SKM-1 treated with dmso at 0.1 percent for 144 hours (cell line): ENCODE measurements around the gene SNX6.
"Not testable (repeated sequence)": the region's sequence is repeated elsewhere in the genome, so short reads cannot be mapped to it uniquely, and the experiment has no call there.

Experiments
- DNase-seq: peaks from one replicate; lab custom pipeline; 2025; ENCODE audit not compliant: unreplicated experiment; lab: John Stamatoyannopoulos, UW

SNX6 gene

DNA sequence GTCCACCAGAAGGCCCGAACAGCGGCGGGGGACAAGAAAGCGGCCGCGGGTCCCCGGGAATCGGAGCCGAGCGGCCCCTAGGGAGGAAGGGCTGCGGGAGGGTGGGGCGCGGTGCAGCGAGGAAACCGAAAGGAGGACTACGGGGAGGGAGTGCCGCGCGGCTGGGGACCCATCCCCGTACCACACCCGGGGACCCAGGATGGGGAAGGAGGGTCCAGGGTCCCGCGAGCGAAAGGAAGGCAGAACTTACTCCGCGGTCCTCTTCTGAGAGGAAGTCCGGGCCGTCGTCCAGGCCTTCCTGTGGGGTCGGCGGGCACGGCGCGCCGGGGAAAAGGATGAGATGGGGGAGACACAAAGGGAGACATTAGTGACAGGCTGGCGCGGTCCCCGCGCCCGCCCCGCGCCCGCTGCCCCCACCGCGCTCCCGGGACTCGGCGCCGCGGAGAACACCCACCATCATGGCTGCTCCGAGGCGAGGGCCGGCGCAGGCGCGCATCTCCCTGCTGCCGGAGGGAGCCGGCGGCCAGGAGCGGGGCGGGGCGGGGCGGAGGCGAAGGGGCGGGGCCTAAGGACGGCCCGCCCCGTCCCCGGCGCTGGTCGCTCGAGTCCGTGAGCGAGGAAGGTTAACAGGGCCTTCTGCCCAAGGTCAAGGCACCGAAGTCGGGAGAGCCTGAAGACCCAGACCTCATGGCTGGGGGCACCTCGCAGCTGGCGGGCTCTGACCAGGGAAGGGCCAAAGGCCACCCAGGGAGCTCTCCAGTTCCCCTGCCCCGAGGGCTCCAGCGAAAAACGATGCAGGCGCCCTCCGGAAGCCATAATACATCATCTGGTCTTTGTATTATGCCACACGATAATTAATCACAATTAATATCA is at the start of gene SNX6:
Gene SNX6 (minus strand): TSS at position 492 of the 873 bp plus-strand sequence. CDS start 32 bp downstream, at position 460.
- peak; percentile 28 for DNase-seq

DNA sequence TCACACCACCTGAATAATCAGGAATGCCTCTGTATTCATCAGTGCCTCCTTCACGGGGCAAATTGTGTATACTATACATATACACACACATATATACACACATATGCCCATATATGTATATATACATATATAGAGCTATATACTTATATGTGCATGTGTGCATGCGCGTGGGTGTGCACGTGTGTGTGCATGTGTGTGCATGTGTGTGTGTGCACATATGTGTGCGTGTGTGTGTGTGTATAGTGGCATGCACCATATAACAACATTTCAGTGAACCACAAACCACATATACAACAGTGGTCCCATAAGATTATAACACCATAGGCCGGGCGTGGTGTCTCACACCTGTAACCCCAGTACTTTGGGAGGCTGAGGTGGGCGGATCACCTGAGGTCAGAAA is 48.8 kb upstream of the SNX6 start:
- DNase-seq: no peak

DNA sequence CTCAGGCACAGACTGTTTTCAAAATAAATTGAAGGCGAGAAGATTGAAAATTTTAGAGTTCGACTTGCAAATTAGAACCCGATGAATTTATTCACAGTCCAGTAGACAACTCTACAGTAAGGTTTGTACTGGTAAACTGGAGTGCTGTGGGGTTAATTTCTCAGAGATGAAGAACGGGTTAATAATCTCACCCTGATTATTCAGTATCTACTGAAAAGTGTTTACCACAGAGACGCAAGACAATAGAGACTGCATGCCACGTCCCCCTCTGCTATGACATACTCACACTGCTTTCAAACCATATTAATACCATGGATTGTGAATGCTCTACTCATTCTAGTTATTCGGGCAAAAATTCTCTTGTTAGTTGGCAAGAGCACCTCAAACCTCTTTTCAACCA is 48.4 kb upstream of the SNX6 start:
- DNase-seq: no peak

DNA sequence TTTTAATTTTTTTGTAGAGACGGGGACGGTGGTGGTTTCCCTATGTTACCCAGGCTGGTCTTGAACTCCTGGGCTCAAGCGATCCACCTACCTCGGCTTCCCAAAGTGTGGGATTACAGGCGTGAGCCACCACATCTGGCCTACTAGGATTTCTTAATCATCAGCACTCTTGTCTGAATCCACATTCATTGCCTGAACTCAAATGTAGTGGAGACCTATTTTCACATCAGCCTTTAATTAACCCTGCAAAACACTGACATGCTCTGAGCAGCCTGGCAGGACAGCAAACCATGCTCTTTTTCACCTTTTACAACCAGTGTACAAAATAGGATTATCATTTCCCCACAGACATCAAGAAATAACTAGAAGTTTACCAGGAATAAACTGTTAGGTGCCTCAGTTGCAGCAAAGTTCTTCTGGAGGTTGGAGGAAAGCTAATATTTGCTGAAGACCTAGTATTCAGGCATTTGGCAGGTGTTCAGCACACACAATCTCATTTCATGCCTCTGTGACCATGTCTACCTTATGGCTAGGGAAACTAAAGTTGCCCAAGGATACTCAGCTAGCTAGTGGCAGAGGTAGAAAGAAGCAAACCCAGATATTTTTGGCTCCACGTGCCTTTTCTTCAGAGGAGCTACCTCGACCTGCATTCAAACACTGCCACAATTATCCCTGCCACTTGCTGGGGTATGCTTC is 46.7 kb upstream of the SNX6 start:
- DNase-seq: no peak

DNA sequence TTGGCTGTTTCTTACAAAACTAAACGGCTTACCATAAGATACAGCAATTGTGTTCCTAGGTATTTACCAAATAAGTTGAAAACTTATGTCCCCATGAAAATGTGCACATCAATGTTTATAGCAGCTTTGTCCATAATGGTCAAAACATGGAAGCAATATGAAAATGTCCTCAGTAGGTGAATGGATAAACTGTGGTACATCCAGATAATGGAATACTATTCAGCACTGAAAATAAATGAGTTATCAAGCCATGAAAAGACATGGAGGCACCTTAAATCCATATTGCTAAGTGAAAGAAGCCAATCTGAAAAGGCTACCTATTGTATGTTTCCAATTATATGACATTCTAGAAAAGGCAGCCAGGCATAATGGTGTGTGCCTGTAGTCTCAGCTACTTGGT is 43.8 kb upstream of the SNX6 start:
- no peak for DNase-seq

DNA sequence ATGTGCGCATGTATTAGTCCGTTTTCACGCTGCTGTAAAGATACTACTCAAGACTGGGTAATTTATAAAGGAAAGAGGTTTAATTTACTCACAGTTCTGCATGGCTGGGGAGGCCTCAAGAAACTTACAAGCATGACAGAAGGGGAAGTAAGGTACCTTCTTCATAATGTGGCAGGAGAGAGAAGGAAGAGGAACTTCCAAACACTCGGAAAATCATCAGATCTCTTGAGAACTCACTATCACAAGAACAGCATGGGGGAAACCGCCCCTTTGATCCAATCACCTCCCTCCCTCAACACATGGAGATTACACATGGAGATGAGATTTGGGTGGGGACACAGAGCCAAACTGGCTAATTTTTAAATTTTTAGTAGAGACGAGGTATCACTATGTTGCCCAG is 41.8 kb upstream of the SNX6 start:
- DNase-seq: no peak

DNA sequence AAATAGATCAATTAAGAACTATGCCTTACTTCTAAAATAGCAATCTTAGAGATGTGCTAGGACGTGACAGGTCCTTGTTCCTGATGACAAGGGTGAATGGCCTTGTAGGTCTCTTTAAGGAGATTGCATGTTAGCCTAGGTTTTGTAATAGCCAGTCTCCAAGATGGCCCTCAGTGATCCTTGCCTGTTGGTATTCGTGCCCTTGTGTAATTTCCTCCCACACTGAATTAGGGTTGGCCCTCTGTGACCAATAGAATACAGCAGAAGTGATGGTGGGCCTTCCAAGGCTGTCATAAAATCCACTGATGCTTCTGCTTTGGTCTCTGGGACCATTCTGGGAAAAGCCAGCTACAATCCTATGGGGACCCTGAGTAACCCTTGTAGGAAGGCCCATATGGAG is 38.2 kb upstream of the SNX6 start:
- no peak for DNase-seq

DNA sequence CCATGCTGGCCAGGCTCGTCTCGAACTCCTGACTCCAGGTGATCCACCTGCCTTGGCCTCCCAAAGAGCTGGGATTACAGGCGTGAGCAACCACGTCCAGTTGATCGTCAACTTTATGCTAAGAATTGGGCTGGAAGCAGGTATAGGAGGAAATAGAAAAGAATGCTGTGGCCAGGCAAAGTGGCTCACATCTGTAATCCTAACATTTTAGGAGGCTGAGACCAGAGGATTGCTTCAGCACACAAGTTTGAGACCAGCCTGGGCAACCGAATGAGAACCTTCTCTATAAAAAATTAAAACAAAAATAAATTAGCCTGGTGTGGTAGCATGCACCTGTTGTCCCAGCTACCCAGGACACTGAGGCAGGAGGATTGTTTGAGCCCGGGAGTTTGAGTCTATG is 37.1 kb upstream of the SNX6 start:
- DNase-seq: no peak

DNA sequence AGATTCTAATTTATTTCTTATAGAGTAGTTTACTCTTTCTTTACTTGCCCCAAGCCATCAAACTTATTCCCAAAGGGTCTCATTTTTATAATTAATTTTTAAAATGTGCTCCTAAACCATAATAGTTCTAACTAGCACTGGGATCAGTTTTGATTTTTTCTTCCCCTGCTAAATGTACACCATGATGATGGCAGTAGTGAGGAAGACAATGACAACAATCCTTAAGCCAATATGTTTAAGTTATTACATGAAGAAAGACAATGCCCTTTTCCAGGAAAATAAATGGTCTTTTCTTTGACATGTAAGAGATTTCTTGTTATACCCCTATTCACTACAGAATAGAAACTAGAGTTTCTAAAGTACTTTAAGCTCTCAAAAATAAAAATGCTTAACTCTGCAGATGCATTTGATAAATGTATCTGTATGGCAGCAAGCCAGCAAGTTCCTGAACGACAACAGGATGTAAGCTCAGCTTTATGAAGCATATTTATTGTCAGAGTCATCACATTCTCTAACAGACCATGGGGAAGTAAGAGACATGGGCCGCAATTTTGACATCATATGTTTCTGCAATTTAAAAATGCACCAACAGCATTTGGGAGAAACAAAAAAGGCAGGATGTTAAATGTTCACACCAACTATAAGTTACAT is 36.0 kb upstream of the SNX6 start:
- DNase-seq: no peak

DNA sequence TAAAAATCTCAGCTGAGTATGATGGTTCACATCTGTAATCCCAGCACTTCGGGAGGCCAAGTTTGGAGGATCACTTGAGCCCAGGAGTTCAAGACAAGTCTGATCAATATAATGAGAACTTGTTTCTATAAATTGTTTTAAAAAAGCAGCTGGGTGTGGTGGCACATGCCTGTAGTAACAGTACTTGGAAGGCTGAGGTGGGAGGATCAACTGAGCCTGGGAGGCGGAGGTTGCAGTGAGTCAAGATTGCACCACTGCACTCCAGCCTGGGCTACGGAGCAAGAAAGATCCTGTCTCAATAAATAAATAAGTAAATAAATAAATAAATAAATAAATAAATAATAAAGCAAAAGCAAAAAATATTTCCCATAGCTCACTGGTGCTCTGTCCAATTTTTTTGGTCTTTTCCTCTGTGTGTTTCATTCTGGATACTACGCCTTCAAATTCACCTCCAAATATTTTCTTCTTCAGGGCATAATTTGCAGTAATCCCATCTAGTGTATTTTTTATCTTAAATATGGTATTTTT is 32.7 kb upstream of the SNX6 start:
- DNase-seq: no peak

DNA sequence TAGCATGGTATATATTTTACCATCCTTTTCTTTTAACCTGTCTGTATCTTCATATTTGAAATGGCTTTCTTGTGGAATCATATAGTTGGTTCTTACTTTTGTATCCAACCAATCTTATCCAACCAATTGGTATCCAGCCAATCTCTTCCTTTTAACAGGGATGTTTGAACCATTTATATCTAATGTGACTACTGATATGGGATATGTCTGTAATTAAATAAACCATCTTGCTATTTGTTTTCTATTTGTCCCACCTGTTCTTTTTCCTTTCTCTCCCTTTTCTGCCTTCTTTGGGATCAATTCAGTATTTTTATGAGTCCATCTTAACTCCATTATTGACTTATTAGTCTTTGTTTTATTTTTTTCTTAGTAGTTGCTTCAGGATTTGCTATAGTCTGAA is 30.8 kb upstream of the SNX6 start:
- DNase-seq: no peak

DNA sequence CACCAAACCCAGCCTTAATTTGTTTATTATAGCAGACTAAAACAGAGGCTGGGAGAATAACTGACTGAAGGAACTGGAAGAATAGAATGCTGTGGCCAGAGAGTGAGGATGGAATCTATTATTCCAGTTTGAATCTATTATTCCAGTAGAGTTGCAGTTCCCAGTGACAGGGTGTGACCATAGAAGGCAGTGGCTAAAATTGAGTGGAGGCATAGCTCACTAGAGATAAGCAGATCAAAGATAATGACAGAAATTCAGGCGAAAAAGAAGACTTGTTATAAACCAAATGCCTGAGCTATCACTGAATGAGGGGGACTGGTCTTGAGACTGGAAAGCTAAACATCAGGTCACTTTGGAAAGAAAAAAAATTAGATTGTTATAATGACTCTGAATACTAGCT is 26.0 kb upstream of the SNX6 start:
- DNase-seq: no peak

DNA sequence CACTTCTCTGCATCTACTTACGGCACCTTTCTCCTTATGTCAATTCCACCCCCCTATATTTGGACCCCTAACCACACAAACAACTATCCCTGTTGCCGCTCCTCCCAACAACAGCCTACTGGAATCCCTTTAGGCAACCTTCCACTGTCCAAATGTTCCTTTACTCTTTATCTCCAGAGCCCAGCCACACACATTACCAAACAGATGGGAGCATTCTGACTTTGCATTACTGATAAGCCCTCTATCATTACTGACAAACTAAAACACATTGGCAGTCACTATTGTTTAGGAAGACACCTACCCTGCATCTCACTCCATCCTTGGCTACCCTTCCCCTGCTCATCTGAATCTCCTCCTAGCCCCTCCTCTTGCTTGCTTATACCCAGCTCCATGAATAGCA is 23.1 kb upstream of the SNX6 start:
- DNase-seq: not testable (repeated sequence)

DNA sequence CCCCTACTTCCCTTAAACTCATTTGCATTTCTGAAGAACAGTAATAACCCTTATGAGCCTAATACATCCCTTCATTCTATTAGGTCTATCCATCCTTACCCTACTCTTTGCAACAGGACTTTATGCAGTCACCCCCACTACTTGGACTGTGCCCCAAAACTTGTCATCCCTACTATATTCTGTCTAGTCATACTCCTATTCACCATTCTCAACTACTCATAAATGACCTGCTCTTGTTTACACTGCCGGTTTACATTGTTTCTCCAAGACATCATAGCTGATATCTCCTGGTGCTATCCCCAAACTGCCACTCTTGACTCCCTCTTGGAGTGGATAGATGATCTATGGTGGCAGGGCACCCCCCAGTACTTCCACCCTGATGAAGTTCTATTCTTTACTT is 22.4 kb upstream of the SNX6 start:
- not testable (repeated sequence) for DNase-seq

DNA sequence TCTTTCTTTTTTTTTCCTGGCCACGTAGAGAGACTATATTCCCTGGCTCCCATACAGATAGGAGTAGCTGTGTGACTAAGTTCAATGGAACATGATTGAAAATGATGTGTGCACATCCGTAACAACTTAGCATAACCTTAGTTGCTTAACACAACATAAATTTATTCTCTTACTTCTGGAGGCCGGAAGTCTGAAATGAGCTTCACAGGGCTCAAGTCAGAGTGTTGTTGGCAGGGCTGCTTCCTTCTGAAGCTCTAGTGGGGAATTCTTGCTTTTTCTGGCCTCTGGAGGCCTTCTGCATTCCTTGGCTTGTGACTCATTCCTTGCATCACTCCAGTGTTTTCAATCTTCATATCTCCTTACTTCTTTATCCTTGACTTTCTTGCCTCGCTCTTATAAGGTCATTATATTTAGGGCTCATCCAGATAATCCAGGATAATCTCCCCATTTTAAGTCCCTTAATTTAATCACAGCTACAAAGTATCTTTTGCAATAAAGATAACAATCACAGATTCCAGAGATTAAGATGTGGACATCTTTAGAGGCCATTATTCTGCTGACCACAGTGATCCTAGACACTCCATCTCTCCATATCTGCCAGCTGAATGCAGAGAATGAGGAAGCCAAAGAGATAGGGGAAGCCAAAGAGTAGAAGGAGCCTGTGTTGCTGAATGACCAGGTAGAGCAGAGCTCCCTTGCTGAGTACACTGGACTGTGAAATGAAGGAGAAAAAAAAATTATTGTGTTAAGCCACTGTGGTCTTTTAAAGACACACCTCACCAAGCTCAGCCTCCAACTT is 21.0 kb upstream of the SNX6 start:
- DNase-seq: no peak

DNA sequence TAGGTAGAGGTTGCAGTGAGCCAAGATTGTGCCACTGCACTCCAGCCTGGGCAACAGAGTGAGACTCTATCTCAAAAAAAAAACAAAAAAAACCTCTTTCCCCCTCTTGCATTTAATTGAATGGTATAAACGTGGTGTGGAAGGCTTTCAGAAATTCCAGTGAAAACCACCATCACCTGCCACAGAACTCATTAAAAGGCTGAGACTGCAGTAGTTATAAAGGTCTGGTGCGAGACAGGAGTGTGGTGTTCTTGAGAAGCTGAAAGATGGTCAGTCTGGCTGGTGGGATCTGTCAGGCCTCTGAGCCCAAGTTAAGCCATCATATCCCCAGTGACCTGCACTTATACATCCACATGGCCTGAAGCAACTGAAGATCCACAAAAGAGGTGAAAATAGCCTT is 20.1 kb upstream of the SNX6 start:
- not testable (repeated sequence) for DNase-seq

DNA sequence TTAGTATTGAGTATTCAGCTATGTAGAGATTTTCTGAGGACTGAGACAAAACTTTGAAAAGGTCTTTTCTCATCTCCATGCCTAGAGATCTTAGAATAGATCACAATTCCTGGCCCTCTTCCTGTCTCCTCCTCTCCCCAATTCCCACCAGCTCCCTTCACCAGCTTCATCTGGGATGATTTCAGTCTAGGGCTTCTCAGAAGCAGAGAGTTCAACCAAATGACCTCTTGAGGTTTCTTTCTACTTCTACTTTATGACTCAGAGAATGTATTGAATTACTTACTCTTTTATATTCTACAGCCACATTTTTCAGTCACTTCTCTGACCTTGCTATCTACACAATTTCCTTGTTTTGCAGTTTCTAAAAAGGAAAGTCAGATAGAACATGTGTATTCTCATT is 19.4 kb upstream of the SNX6 start:
- no peak for DNase-seq

DNA sequence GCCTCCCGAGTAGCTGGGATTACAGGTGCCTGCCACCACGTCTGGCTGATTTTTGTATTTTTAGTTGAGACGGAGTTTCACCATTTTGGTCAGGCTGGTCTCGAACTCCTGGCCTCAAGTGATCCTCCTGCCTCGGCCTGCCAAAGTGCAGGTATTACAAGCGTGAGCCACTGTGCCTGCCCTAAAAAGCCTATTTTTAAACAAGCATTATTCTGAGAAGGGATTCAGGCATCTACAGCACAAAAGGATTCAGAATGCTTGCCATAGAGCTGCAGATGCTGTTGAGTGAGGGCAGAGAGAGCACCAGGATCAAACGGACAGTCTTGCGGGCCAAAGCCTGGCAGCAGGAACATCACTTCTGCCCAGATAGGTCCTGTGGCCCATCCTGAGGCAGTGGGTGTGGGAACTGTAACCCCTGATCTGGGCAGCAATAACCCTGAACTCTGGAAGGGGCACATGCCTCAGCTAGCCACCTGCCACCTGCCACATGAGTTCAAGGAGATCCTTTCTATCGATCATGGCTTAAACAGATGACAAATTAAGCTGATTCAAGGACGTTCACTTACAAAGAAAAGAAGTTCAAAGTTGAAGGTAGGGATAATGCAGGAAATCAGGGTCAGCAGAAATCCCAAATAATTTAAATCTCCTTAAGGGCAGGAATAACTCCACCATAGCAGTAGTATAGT is 16.8 kb upstream of the SNX6 start:
- no peak for DNase-seq

DNA sequence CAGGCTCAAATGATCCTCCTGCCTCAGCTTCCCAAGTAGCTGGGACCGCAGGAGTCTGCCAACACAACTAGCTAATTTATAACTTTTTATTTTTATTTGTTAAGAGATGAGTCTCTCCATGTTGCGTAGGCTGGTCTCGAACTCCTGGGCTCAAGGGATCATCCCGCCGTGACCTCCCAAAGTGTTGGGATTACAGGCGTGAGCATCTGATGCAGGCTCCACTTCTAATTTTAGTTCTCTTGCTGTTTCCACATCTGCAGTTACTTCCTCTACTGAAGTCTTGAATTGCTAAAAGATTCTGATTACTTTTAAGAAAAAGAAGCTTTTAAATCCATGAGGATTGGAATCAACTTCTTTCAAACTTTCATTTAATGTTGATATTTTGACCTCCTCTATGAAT is 13.4 kb upstream of the SNX6 start:
- DNase-seq: peak; percentile 23

DNA sequence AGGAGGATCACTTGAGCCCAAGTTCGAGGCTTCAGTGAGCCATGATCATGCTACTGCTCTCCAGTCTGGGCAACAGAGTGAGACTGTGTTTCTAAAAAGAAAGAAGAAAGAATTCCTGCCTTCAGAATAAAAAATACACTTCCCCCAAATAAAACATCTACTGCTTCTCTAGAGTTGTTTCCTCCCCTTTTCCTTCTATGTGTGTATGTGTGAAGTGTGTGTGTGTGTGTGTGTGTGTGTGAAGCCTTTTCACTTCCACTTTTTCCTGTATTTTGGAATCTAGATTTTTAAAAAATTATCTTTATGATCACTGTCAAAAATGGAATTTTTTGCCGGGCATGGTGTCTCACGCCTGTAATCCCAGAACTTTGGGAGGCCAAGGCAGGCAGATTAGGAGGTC is 12.6 kb upstream of the SNX6 start:
- no peak for DNase-seq
